ENCODE data around the gene ANXA2.

GRCh38 chr15:60353245-60353920 is 44.4 kb downstream of the ANXA2 start:
- TF ChIP-seq CTCF (conservative IDR thresholded peaks at IDR 0.05; ENCODE audit: low read depth, low read length), result no peak
- no peak for TF ChIP-seq EZH2 (IDR thresholded peaks at IDR 0.05; ENCODE audit: low read length, unreplicated experiment)
- TF ChIP-seq EZH2phosphoT487 (IDR thresholded peaks at IDR 0.05; ENCODE audit: borderline replicate concordance, low read length), result no peak
